SK-N-SH (cell line): ENCODE data around the gene GAS7. TPM values are rescaled to one million over a fixed set of nuclear protein-coding genes. Genes with fewer than 3 reads are reported as not detected.
A peak's percentile ranks its signal among the peaks of the same experiment; 100 is the strongest.

Experiments
- CTCF ChIA-PET: fragments of 300-600, 350-600 bp; formaldehyde crosslinking; extraction: SDS; loops from one replicate; lab custom pipeline; 2021; lab: Yijun Ruan, JAX
- POLR2A ChIA-PET: fragments of 350-600 bp; sonication (Branson Sonifier 250); formaldehyde crosslinking; extraction: SDS; loops from one replicate; lab custom pipeline; 2020; ENCODE audit warnings: antibody characterized with exemption, inconsistent platforms; lab: Yijun Ruan, JAX
- DNase-seq: peaks from one replicate; pipeline ENCODE4 v3.0.0; 2012
- H2AFZ ChIP-seq: fragments of 200-600 bp; sonication (generic); 2 replicates; pipeline ENCODE4 v1.8.1; 2016; ENCODE audit warnings: antibody characterized with exemption, mild to moderate bottlenecking, low read depth
- H3F3A ChIP-seq: fragments of 200-600 bp; sonication (generic); replicated peaks from 2 replicates; pipeline ENCODE3; 2016; ENCODE audit warnings: antibody characterized with exemption, mild to moderate bottlenecking; ENCODE audit not compliant: insufficient read depth
- H3K27ac ChIP-seq, 2 experiments: fragments of 200-500 bp in 1 of 2; fragments of 200-600 bp in 1 of 2; sonication (Bioruptor generic) in 1 of 2; sonication (generic), shearing (Covaris generic) in 1 of 2; 2 replicates each; pipeline versions ENCODE4 v1.5.1 to v1.6.1; 2014 to 2016; ENCODE audit warnings: low read depth in 2 of 2, inconsistent platforms in 1 of 2, low read length in 1 of 2, mild to moderate bottlenecking in 1 of 2, mixed read lengths in 1 of 2
- H3K27me3 ChIP-seq: fragments of 200-600 bp; sonication (generic), shearing (Covaris generic); 2 replicates; pipeline ENCODE4 v1.6.1; 2016; ENCODE audit warnings: mixed run types; ENCODE audit not compliant: insufficient read depth
- H3K36me3 ChIP-seq, 2 experiments: fragments of 200-500 bp in 1 of 2; fragments of 200-600 bp in 1 of 2; sonication (Bioruptor generic) in 1 of 2; sonication (generic) in 1 of 2; replicated peaks in 1 of 2; 2 replicates each; pipeline versions ENCODE3 to v1.5.1; 2014 to 2016; ENCODE audit warnings: low read length in 1 of 2, mild to moderate bottlenecking in 1 of 2; ENCODE audit not compliant: insufficient read depth in 2 of 2, control insufficient read depth in 1 of 2
- H3K4me1 ChIP-seq, 2 experiments: fragments of 200-500 bp in 1 of 2; fragments of 200-600 bp in 1 of 2; sonication (Bioruptor generic) in 1 of 2; sonication (generic), shearing (Covaris generic) in 1 of 2; 2 replicates each; pipeline versions ENCODE4 v1.5.1 to v1.6.1; 2014 to 2016; ENCODE audit warnings: low read depth in 1 of 2, low read length in 1 of 2, mixed run types in 1 of 2; ENCODE audit not compliant: insufficient read depth in 2 of 2, control insufficient read depth in 1 of 2
- H3K4me2 ChIP-seq: fragments of 200-600 bp; sonication (generic), shearing (Covaris generic); 2 replicates; pipeline ENCODE4 v1.6.1; 2017; ENCODE audit warnings: mixed run types
- H3K4me3 ChIP-seq, 2 experiments: fragments of 200-500 bp in 1 of 2; fragments of 200-600 bp in 1 of 2; sonication (Bioruptor generic) in 1 of 2; sonication (generic), shearing (Covaris generic) in 1 of 2; 2 replicates each; pipeline versions ENCODE4 v1.5.1 to v1.8.1; 2014 to 2016; ENCODE audit warnings: low read depth in 2 of 2, inconsistent platforms in 1 of 2, low read length in 1 of 2, mild to moderate bottlenecking in 1 of 2, mixed read lengths in 1 of 2, moderate library complexity in 1 of 2
- H3K79me2 ChIP-seq: fragments of 200-600 bp; sonication (generic); 2 replicates; pipeline ENCODE4 v1.8.1; 2017; ENCODE audit warnings: mild to moderate bottlenecking; ENCODE audit not compliant: insufficient read depth
- H3K9ac ChIP-seq: fragments of 200-600 bp; sonication (generic); 2 replicates; pipeline ENCODE4 v1.6.1; 2017; ENCODE audit warnings: mixed run types
- H3K9me2 ChIP-seq: fragments of 200-600 bp; sonication (generic); 2 replicates; pipeline ENCODE4 v1.6.1; 2017; ENCODE audit warnings: mixed run types
- H3K9me3 ChIP-seq: fragments of 200-600 bp; sonication (generic); 2 replicates; pipeline ENCODE4 v1.6.1; 2017; ENCODE audit warnings: mixed run types, mild to moderate bottlenecking, moderate library complexity
- H4K20me1 ChIP-seq: fragments of 200-600 bp; sonication (generic); 2 replicates; pipeline ENCODE4 v1.6.1; 2017; ENCODE audit warnings: mild to moderate bottlenecking, mixed run types; ENCODE audit not compliant: insufficient read depth
- CTCF ChIP-seq: fragments of 200-600 bp; sonication (generic); IDR thresholded peaks from 2 replicates; pipeline ENCODE4 v1.6.1; 2017; ENCODE audit warnings: antibody characterized with exemption, mild to moderate bottlenecking, moderate library complexity
- ELF1 ChIP-seq: IDR thresholded peaks from 2 replicates; pipeline ENCODE4 v1.4.0; 2012
- EZH2phosphoT487 ChIP-seq: fragments of 200-600 bp; sonication (generic); IDR thresholded peaks from 2 replicates; pipeline ENCODE4 v1.6.1; 2017; ENCODE audit warnings: low read depth, mixed run types, mild to moderate bottlenecking, antibody characterized with exemption, moderate library complexity, borderline replicate concordance
- NFIC ChIP-seq: IDR thresholded peaks from 2 replicates; pipeline ENCODE4 v1.4.0; 2012; ENCODE audit warnings: borderline replicate concordance
- RAD21 ChIP-seq: IDR thresholded peaks from 2 replicates; pipeline ENCODE4 v1.6.1; 2012; ENCODE audit warnings: mild to moderate bottlenecking, low read length
- TCF12 ChIP-seq: IDR thresholded peaks from 2 replicates; pipeline ENCODE4 v1.4.0; 2012
- TEAD4 ChIP-seq: IDR thresholded peaks from 2 replicates; pipeline ENCODE4 v1.4.0; 2012; ENCODE audit warnings: mild to moderate bottlenecking, borderline replicate concordance; ENCODE audit not compliant: insufficient read depth
- USF1 ChIP-seq: IDR thresholded peaks from 2 replicates; pipeline ENCODE4 v1.4.0; 2012; ENCODE audit warnings: low read depth, borderline replicate concordance
- ZBTB33 ChIP-seq: IDR thresholded peaks from 2 replicates; pipeline ENCODE4 v1.4.0; 2012; ENCODE audit warnings: low read depth, borderline replicate concordance
- WGBS: methylation state at CpG from one replicate; pipeline ENCODE4 v1.1.6; 2017; ENCODE audit warnings: low lambda C conversion rate; 5-methylcytosine and 5-hydroxymethylcytosine counted together
- polyA plus RNA-seq, 3 experiments: library from polyadenylated mRNA; depleted of rRNA; stranded (reverse); fragments of >200 nt; gene quantifications; 2 replicates each; pipeline ENCODE4 v1.2.3, GENCODE V29; 2012

The GAS7 gene
- polyA plus RNA-seq, 1 of the 3 experiments (the other 2 are of a cell fraction) = 0.12 TPM

- H3K27ac ChIP-seq = no peak overlapping the region
- H3F3A ChIP-seq = no peaks in the 10 kb centered on the region
- no peak overlapping the region for H2AFZ ChIP-seq
- no peaks in the 10 kb centered on the region for H3K36me3 ChIP-seq
- no peaks in the 10 kb centered on the region for H4K20me1 ChIP-seq
- ChIA-PET POLR2A (no interaction called here), CTCF (interaction anchor here (0.6 to 0.9 kb wide), 2 partner anchors 56 to 96 kb away, joined by 3 read pairs; no protein-coding TSS in a partner anchor)
- H3K4me3 ChIP-seq = no peak overlapping the region
- WGBS = 12% methylated on average over 3 of the region's 3 CpGs
- H3K79me2 ChIP-seq = no peaks in the 10 kb centered on the region
- no peaks in the 10 kb centered on the region for H3K9me3 ChIP-seq
- peaks cover 0 to 3% of the 10 kb centered on the region in 2 experiments; a peak in 1 of 4 replicates for H3K4me1 ChIP-seq
- no peak overlapping the region for H3K9ac ChIP-seq
- no peak for DNase-seq
- no peak overlapping the region for H3K4me2 ChIP-seq
- no peaks in the 10 kb centered on the region; the same call in 1 of the 2 replicates for H3K27me3 ChIP-seq
- TF ChIP-seq CTCF = peak; percentile 20; the same call in 1 of the 2 replicates
- TF ChIP-seq TEAD4 = no peak
- no peaks in the 10 kb centered on the region for H3K9me2 ChIP-seq
Measured at GRCh38 chr17:9982159-9982558, 216.2 kb downstream of the GAS7 start.

- no peak overlapping the region for H2AFZ ChIP-seq
- H3K9ac ChIP-seq = no peak overlapping the region
- no peaks in the 10 kb centered on the region; the same call in 1 of the 2 replicates for H3K27me3 ChIP-seq
- H3F3A ChIP-seq = no peaks in the 10 kb centered on the region
- no peaks in the 10 kb centered on the region for H3K79me2 ChIP-seq
- TF ChIP-seq RAD21 = no peak
- no peaks in the 10 kb centered on the region for H3K36me3 ChIP-seq
- no peaks in the 10 kb centered on the region for H3K9me2 ChIP-seq
- H3K4me1 ChIP-seq = no peaks in the 10 kb centered on the region
- POLR2A ChIA-PET = no interaction called here
- 38% methylated on average over 4 of the region's 4 CpGs for WGBS
- no peak overlapping the region for H3K4me2 ChIP-seq
- no peak overlapping the region for H3K27ac ChIP-seq
- CTCF ChIA-PET = interaction anchor here (1.6 kb wide), 1 partner anchor 15 kb away, joined by 3 read pairs; no protein-coding TSS in a partner anchor
- no peaks in the 10 kb centered on the region for H4K20me1 ChIP-seq
- H3K9me3 ChIP-seq = no peaks in the 10 kb centered on the region
- H3K4me3 ChIP-seq = no peak overlapping the region
- DNase-seq = no peak
Measured at GRCh38 chr17:9981344-9981915, 217.0 kb downstream of the GAS7 start.

GRCh38 chr17:9979463-9979995 is 218.9 kb downstream of the GAS7 start:
- no peaks in the 10 kb centered on the region for H4K20me1 ChIP-seq
- CTCF ChIA-PET = interaction anchor here (1.1 to 1.5 kb wide), 3 partner anchors 9 to 247 kb away, joined by 3 to 4 read pairs (median 3); no protein-coding TSS in a partner anchor
- no peak overlapping the region for H3K4me2 ChIP-seq
- no peak overlapping the region for H2AFZ ChIP-seq
- no peak overlapping the region for H3K27ac ChIP-seq
- DNase-seq = no peak
- H3K79me2 ChIP-seq = no peaks in the 10 kb centered on the region
- no peaks in the 10 kb centered on the region for H3F3A ChIP-seq
- no peaks in the 10 kb centered on the region for H3K4me1 ChIP-seq
- POLR2A ChIA-PET = no interaction called here
- no peaks in the 10 kb centered on the region for H3K9me3 ChIP-seq
- no peaks in the 10 kb centered on the region for H3K36me3 ChIP-seq
- no peak overlapping the region for H3K9ac ChIP-seq
- WGBS = 28% methylated on average over 12 of the region's 13 CpGs
- no peaks in the 10 kb centered on the region; the same call in 1 of the 2 replicates for H3K27me3 ChIP-seq
- H3K9me2 ChIP-seq = no peaks in the 10 kb centered on the region
- no peak overlapping the region for H3K4me3 ChIP-seq
- TF ChIP-seq ELF1 = no peak
- TF ChIP-seq ZBTB33 = no peak
- TF ChIP-seq TCF12 = no peak
- no peak for TF ChIP-seq NFIC
- TF ChIP-seq EZH2phosphoT487 = no peak
- no peak for TF ChIP-seq USF1
- no peak for TF ChIP-seq CTCF
